Measurements from ENCODE around the gene PCCA. TPM values are rescaled to one million over a fixed set of nuclear protein-coding genes. Genes with fewer than 3 reads are reported as not detected.

The PCCA gene
- total RNA-seq, 2 donors from 2014 or later, result 7.2 to 14.6 TPM

- ATAC-seq (replicated peaks), result no peak
- peaks cover 4% of the 10 kb centered on the region for H3K9me3 Mint-ChIP-seq
- H3K4me3 Mint-ChIP-seq, result no peak overlapping the region
- no peak overlapping the region for H3K27ac Mint-ChIP-seq
- H3K4me1 Mint-ChIP-seq, result peaks cover 5% of the 10 kb centered on the region
- H3K27me3 Mint-ChIP-seq, result no peaks in the 10 kb centered on the region
- H3K36me3 Mint-ChIP-seq (ENCODE audit: low read depth), result no peaks in the 10 kb centered on the region
These were observed 86.3 kb downstream of the PCCA start for GRCh38 chr13:100175078-100175802.

GRCh38 chr13:100175803-100176182 lies 86.9 kb downstream of the PCCA start:
- ATAC-seq (replicated peaks), result no peak
- peaks cover 10% of the 10 kb centered on the region for H3K4me1 Mint-ChIP-seq
- no peak overlapping the region for H3K4me3 Mint-ChIP-seq
- no peaks in the 10 kb centered on the region for H3K36me3 Mint-ChIP-seq (ENCODE audit: low read depth)
- peaks cover 4% of the 10 kb centered on the region for H3K9me3 Mint-ChIP-seq
- no peak overlapping the region for H3K27ac Mint-ChIP-seq
- no peaks in the 10 kb centered on the region for H3K27me3 Mint-ChIP-seq

GRCh38 chr13:100176801-100177400 lies 88.0 kb downstream of the PCCA start:
- peaks cover 4% of the 10 kb centered on the region for H3K9me3 Mint-ChIP-seq
- no peak for ATAC-seq (replicated peaks)
- no peak overlapping the region for H3K27ac Mint-ChIP-seq
- peaks cover 15% of the 10 kb centered on the region for H3K4me1 Mint-ChIP-seq
- no peak overlapping the region for H3K4me3 Mint-ChIP-seq
- H3K27me3 Mint-ChIP-seq, result no peaks in the 10 kb centered on the region
- H3K36me3 Mint-ChIP-seq (ENCODE audit: low read depth), result no peaks in the 10 kb centered on the region

GRCh38 chr13:100178309-100178708 lies 89.4 kb downstream of the PCCA start:
- ATAC-seq (replicated peaks), result no peak
- no peak overlapping the region for H3K4me3 Mint-ChIP-seq
- H3K36me3 Mint-ChIP-seq (ENCODE audit: low read depth), result no peaks in the 10 kb centered on the region
- no peak overlapping the region for H3K27ac Mint-ChIP-seq
- no peaks in the 10 kb centered on the region for H3K9me3 Mint-ChIP-seq
- H3K27me3 Mint-ChIP-seq, result no peaks in the 10 kb centered on the region
- H3K4me1 Mint-ChIP-seq, result peaks cover 23% of the 10 kb centered on the region

- no peak overlapping the region for H3K4me3 Mint-ChIP-seq
- H3K27me3 Mint-ChIP-seq, result no peaks in the 10 kb centered on the region
- no peak for ATAC-seq (replicated peaks)
- H3K9me3 Mint-ChIP-seq, result no peaks in the 10 kb centered on the region
- H3K36me3 Mint-ChIP-seq (ENCODE audit: low read depth), result no peaks in the 10 kb centered on the region
- peaks cover 28% of the 10 kb centered on the region for H3K4me1 Mint-ChIP-seq
- H3K27ac Mint-ChIP-seq, result no peak overlapping the region
These were observed 90.4 kb downstream of the PCCA start for GRCh38 chr13:100179276-100179675.

DNA sequence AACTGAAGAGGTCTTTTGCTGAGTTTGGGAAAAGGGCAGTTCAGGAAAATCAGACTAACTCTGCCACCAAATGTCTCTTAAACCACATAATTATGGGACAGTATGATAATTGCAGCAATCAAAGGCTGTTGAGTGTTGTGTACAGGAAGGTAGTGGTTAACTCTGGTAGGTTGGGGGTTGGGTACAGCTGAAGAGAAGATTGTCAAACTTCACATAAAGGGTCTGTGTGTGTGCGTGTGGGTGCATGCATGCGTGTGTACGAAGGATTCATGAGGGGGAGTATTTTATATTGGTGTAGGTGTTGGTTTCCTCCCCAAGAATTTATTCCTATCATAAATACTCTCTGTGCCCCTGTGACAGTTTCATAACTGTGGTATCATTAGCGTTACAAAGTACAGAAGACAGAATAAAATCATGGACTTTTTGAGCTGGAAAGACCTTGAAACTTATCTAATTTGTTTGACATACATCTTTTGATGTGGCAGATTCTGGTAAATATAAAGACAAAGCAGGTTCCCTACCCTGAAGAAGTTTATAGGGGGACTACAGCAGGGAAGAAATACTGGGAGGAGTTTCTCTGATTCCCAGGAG lies 94.1 kb downstream of the PCCA start:
- ATAC-seq (replicated peaks), result no peak
- Mint-ChIP-seq H3K4me1 (peaks cover 28% of the 10 kb centered on the region), H3K9me3 (no peaks in the 10 kb centered on the region), H3K4me3 (peak overlapping the region; percentile 42), H3K36me3 (ENCODE audit: low read depth) (no peaks in the 10 kb centered on the region), H3K27ac (peak overlapping the region; percentile 2), H3K27me3 (no peaks in the 10 kb centered on the region)

GRCh38 chr13:100184095-100184494 lies 95.2 kb downstream of the PCCA start:
- no peak for ATAC-seq (replicated peaks)
- no peaks in the 10 kb centered on the region for H3K27me3 Mint-ChIP-seq
- H3K9me3 Mint-ChIP-seq, result no peaks in the 10 kb centered on the region
- peak overlapping the region; percentile 2 for H3K27ac Mint-ChIP-seq
- no peaks in the 10 kb centered on the region for H3K36me3 Mint-ChIP-seq (ENCODE audit: low read depth)
- H3K4me3 Mint-ChIP-seq, result no peak overlapping the region
- peaks cover 28% of the 10 kb centered on the region for H3K4me1 Mint-ChIP-seq

- Mint-ChIP-seq H3K4me3 (no peak overlapping the region), H3K27me3 (no peaks in the 10 kb centered on the region), H3K36me3 (ENCODE audit: low read depth) (no peaks in the 10 kb centered on the region), H3K27ac (no peak overlapping the region), H3K9me3 (no peaks in the 10 kb centered on the region), H3K4me1 (no peaks in the 10 kb centered on the region)
- no peak for ATAC-seq (replicated peaks)
These were observed 106.7 kb downstream of the PCCA start for GRCh38 chr13:100195568-100195967.

- no peak for ATAC-seq (replicated peaks)
- Mint-ChIP-seq H3K9me3 (no peaks in the 10 kb centered on the region), H3K4me3 (no peak overlapping the region), H3K4me1 (no peaks in the 10 kb centered on the region), H3K27me3 (no peaks in the 10 kb centered on the region), H3K27ac (no peak overlapping the region), H3K36me3 (ENCODE audit: low read depth) (no peaks in the 10 kb centered on the region)
These were observed 107.5 kb downstream of the PCCA start for GRCh38 chr13:100196375-100196774.

DNA sequence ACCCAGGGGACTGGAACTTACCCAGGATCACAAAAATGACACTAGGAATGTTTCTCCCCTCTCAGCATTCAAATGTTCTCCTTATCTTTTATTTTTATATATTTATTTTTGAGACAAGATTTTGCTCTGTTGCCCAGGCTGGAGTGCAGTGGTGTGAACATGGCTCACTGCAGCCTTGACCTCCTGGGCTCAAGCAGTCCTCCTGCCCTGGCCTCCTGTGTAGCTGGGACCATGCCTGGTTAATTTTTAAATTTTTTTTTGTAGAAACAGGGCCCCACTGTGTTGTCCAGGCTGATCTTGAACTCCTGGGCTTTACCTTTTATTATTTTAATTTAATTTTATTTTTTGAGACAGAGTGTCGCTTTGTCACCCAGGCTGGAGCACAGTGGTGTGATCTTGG lies 108.2 kb downstream of the PCCA start:
- no peaks in the 10 kb centered on the region for H3K27me3 Mint-ChIP-seq
- H3K9me3 Mint-ChIP-seq, result no peaks in the 10 kb centered on the region
- H3K4me3 Mint-ChIP-seq, result no peak overlapping the region
- no peaks in the 10 kb centered on the region for H3K4me1 Mint-ChIP-seq
- no peaks in the 10 kb centered on the region for H3K36me3 Mint-ChIP-seq (ENCODE audit: low read depth)
- H3K27ac Mint-ChIP-seq, result no peak overlapping the region
- ATAC-seq (replicated peaks), result no peak

DNA sequence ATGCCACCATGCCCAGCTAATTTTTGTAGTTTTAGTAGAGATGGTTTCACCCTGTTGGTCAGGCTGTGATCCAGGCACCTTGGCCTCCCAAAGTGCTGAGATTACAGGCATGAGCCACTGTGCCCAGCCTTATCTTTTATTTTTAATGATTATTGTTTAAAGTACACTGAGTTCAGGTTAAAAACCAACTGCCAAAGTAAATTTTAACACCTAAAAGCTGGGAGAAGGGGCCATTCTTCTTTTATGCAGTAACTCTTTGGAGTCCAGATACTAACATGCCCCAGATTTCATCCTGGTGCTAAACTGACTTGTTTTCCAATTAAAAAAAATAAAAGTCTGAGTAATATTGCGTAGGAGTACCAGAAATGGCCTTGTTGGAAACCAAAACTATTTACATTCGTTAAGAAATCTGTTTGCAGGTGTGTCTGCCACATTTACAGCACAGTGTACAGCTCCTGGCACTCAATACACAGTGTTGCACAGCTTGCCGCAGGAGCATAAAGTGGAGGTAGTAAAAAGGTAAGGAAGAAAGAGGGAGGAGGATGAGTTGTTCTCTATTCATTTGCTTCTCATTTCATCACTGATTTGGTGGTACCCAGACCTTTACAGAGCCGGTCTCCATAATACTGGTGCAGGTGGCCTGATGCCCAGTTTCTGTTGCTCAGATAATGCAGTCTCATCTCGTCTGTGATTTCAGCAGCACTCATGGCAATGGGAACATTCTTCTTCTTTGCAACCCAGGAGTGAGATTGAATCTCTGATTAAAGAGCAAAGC lies 108.9 kb downstream of the PCCA start:
- Mint-ChIP-seq H3K27me3 (no peaks in the 10 kb centered on the region), H3K9me3 (no peaks in the 10 kb centered on the region), H3K36me3 (ENCODE audit: low read depth) (no peaks in the 10 kb centered on the region), H3K4me1 (no peaks in the 10 kb centered on the region), H3K4me3 (no peak overlapping the region), H3K27ac (no peak overlapping the region)
- ATAC-seq (replicated peaks), result no peak

DNA sequence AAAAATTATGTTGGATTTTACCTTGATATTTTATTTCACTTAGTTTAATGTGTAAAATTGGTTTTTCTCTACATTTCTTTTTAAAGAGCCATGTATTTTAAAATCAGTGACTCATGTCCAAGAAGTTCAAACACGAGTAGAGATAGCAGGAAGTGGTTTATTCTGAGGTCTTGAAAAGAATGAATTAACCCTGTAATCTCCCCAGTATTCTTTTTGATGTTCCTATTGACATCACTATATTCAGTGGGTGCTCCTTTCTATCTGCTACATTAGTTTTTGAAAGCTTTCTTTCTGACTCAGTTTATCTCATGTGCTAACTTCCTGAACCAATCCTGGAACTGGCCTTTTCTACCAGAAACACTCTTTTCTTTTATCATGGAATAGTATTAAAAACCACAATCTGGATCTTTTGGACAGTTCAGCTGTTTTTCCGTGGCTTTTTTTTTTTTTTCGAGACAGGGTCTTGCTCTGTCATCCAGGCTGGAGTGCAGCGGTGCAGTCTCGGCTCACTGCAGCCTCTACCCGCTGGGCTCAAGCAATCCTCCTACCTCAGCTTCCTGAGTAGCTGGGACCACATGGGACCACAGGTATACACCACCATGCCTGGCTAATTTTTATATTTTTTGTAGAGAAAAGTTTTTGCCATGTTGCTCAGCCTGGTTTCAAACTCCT lies 114.9 kb downstream of the PCCA start:
- peak; percentile 97 for ATAC-seq (replicated peaks)
- H3K27me3 Mint-ChIP-seq, result no peaks in the 10 kb centered on the region
- H3K27ac Mint-ChIP-seq, result peak overlapping the region; percentile 25
- peaks cover 6% of the 10 kb centered on the region for H3K4me1 Mint-ChIP-seq
- no peaks in the 10 kb centered on the region for H3K36me3 Mint-ChIP-seq (ENCODE audit: low read depth)
- peak overlapping the region; percentile 41 for H3K4me3 Mint-ChIP-seq
- no peaks in the 10 kb centered on the region for H3K9me3 Mint-ChIP-seq

- no peaks in the 10 kb centered on the region for H3K36me3 Mint-ChIP-seq (ENCODE audit: low read depth)
These were observed 119.1 kb downstream of the PCCA start for GRCh38 chr13:100208002-100208401.

DNA sequence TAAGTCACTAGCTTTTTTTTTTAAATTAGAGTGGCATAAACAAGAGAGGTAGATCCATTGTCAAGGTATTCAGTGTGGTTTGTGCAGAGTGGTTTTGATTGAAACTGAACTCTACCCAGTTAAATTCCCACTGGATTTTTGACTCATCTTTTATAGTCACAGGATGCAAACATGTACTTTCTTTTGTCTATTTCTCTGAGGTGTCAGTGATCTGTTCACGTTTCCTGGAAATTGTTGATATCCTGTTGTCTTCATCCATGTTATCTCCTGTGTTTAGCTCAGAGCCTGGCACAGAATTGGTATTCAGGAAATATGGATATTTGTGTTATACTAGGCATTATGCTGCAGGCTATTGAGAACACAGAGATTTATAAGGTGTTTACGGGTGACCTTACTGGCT lies 119.7 kb downstream of the PCCA start:
- no peaks in the 10 kb centered on the region for H3K27me3 Mint-ChIP-seq
- H3K4me3 Mint-ChIP-seq, result no peak overlapping the region
- peaks cover 18% of the 10 kb centered on the region for H3K4me1 Mint-ChIP-seq
- no peak for ATAC-seq (replicated peaks)
- H3K36me3 Mint-ChIP-seq (ENCODE audit: low read depth), result no peaks in the 10 kb centered on the region
- no peak overlapping the region for H3K27ac Mint-ChIP-seq
- H3K9me3 Mint-ChIP-seq, result peaks cover 4% of the 10 kb centered on the region

More at GRCh38 chr13:100208002-100208401, 119.1 kb downstream of the PCCA start:
- no peaks in the 10 kb centered on the region for H3K27me3 Mint-ChIP-seq
- no peak overlapping the region for H3K4me3 Mint-ChIP-seq
- peaks cover 3% of the 10 kb centered on the region for H3K9me3 Mint-ChIP-seq
- H3K27ac Mint-ChIP-seq, result no peak overlapping the region
- no peak for ATAC-seq (replicated peaks)
- peaks cover 19% of the 10 kb centered on the region for H3K4me1 Mint-ChIP-seq
